CD14-positive monocyte (primary cell): ENCODE measurements around the gene ASS1. TPM values are rescaled to one million over a fixed set of nuclear protein-coding genes. Genes with fewer than 3 reads are reported as not detected.

Experiments used
- DNase-seq, 3 donors: peaks; one replicate each; pipeline ENCODE4 v3.0.0-alpha.2; 2011 to 2022
- H2AFZ ChIP-seq: 2 replicates; pipeline ENCODE4 v1.6.0; 2012; ENCODE audit warnings: mild to moderate bottlenecking, low read depth, low read length, inconsistent platforms; ENCODE audit not compliant: insufficient read depth, poor library complexity, severe bottlenecking
- H3K27ac ChIP-seq, 2 donors: 1 replicate in 1 of 2; 2 replicates in 1 of 2; pipeline ENCODE4 v1.5.1; 2012 to 2013; ENCODE audit warnings: low read length in 2 of 2, control low read depth in 1 of 2, inconsistent platforms in 1 of 2, low read depth in 1 of 2, mild to moderate bottlenecking in 1 of 2
- H3K27me3 ChIP-seq, 2 donors: one replicate each; pipeline versions ENCODE4 v1.6.0 to v1.6.1; 2011 to 2013; ENCODE audit warnings: low read length in 2 of 2; ENCODE audit not compliant: control insufficient read depth in 2 of 2, insufficient read depth in 2 of 2
- H3K36me3 ChIP-seq, 2 donors: replicated peaks in 1 of 2; 1 replicate in 1 of 2; 2 replicates in 1 of 2; pipeline versions ENCODE4 v1.5.1 to v1.6.1; 2012 to 2013; ENCODE audit warnings: low read length in 2 of 2, control low read depth in 1 of 2, inconsistent platforms in 1 of 2, mild to moderate bottlenecking in 1 of 2; ENCODE audit not compliant: insufficient read depth in 2 of 2, control insufficient read depth in 1 of 2
- H3K4me1 ChIP-seq, 2 donors: 1 replicate in 1 of 2; 2 replicates in 1 of 2; pipeline versions ENCODE4 v1.5.1 to v1.6.1; 2012 to 2013; ENCODE audit warnings: low read length in 2 of 2, control low read depth in 1 of 2, inconsistent platforms in 1 of 2, mild to moderate bottlenecking in 1 of 2, moderate library complexity in 1 of 2; ENCODE audit not compliant: insufficient read depth in 2 of 2, control insufficient read depth in 1 of 2
- H3K4me2 ChIP-seq: replicated peaks from 2 replicates; pipeline ENCODE3; 2012; ENCODE audit warnings: low read length, moderate library complexity, mild to moderate bottlenecking; ENCODE audit not compliant: poor library complexity, severe bottlenecking; ENCODE audit errors: extremely low read depth
- H3K4me3 ChIP-seq, 3 experiments: fragments of 200-600 bp in 1 of 3; sonication (generic) in 1 of 3; replicated peaks in 1 of 3; 1 replicate in 2 of 3; 2 replicates in 1 of 3; pipeline ENCODE4 v1.5.1; 2011 to 2013; ENCODE audit warnings: low read length in 3 of 3, mild to moderate bottlenecking in 3 of 3, control low read depth in 2 of 3, low read depth in 2 of 3, inconsistent platforms in 1 of 3, moderate library complexity in 1 of 3
- H3K79me2 ChIP-seq: 2 replicates; pipeline ENCODE4 v1.6.0; 2012; ENCODE audit warnings: mild to moderate bottlenecking, control low read depth, inconsistent platforms, low read length, moderate library complexity; ENCODE audit not compliant: insufficient read depth
- H3K9ac ChIP-seq: 2 replicates; pipeline ENCODE4 v1.6.0; 2017; ENCODE audit warnings: low read length, mild to moderate bottlenecking; ENCODE audit not compliant: insufficient read depth, poor library complexity, severe bottlenecking
- H3K9me3 ChIP-seq, 2 donors: replicated peaks in 1 of 2; 1 replicate in 1 of 2; 2 replicates in 1 of 2; pipeline versions ENCODE4 v1.5.1 to v1.6.1; 2012 to 2013; ENCODE audit warnings: low read length in 2 of 2, control low read depth in 1 of 2; ENCODE audit not compliant: control insufficient read depth in 1 of 2, insufficient read depth in 1 of 2
- H4K20me1 ChIP-seq: 2 replicates; pipeline ENCODE4 v1.6.0; 2012; ENCODE audit warnings: mild to moderate bottlenecking, low read length, control low read depth, moderate library complexity; ENCODE audit not compliant: insufficient read depth
- H3K27ac Mint-ChIP-seq, 7 donors: one replicate each; pipeline ENCODE4 v1.8.0; 2020; ENCODE audit warnings: mild to moderate bottlenecking in 7 of 7, mixed read lengths in 7 of 7, moderate library complexity in 6 of 7, inconsistent platforms in 2 of 7
- H3K27me3 Mint-ChIP-seq, 3 donors: one replicate each; pipeline ENCODE4 v1.8.0; 2021 to 2022; ENCODE audit warnings: low read depth in 3 of 3, mild to moderate bottlenecking in 3 of 3, mixed read lengths in 3 of 3, moderate library complexity in 3 of 3, inconsistent platforms in 1 of 3
- H3K36me3 Mint-ChIP-seq, 2 donors: one replicate each; pipeline ENCODE4 v1.8.0; 2020; ENCODE audit warnings: mixed read lengths in 2 of 2, inconsistent platforms in 1 of 2, mild to moderate bottlenecking in 1 of 2
- H3K4me1 Mint-ChIP-seq: one replicate; pipeline ENCODE4 v1.8.0; 2020; ENCODE audit warnings: mild to moderate bottlenecking, mixed read lengths
- H3K4me3 Mint-ChIP-seq, 2 donors: one replicate each; pipeline ENCODE4 v1.8.0; 2020; ENCODE audit warnings: mild to moderate bottlenecking in 2 of 2, mixed read lengths in 2 of 2, moderate library complexity in 1 of 2
- H3K9me3 Mint-ChIP-seq, 7 donors: one replicate each; pipeline ENCODE4 v1.8.0; 2020 to 2022; ENCODE audit warnings: mixed read lengths in 7 of 7, mild to moderate bottlenecking in 6 of 7, moderate library complexity in 6 of 7, inconsistent platforms in 2 of 7
- WGBS: methylation state at CpG from one replicate; pipeline ENCODE4 v1.1.5; 2013; ENCODE audit warnings: missing lambda C conversion rate; ENCODE audit not compliant: insufficient coverage; 5-methylcytosine and 5-hydroxymethylcytosine counted together
- intact Hi-C, 2 donors: fragments of 100-400 bp; cut with micrococcal nuclease; formaldehyde crosslinking; loops; one replicate each; pipeline versions ENCODE4 v1.15.0 to v1.15.1; 2023
- polyA plus RNA-seq, 3 donors: library from polyadenylated mRNA; depleted of rRNA in 1 of 3; unstranded in 2 of 3; stranded (reverse) in 1 of 3; fragments of 300-500 nt in 2 of 3; fragments of >200 nt in 1 of 3; fragmentation: Illumina TruSeq in 2 of 3; gene quantifications; 1 replicate in 2 of 3; 2 replicates in 1 of 3; pipeline ENCODE4 v1.2.3, GENCODE V29; 2012 to 2021
- TF ChIP-seq, protein P1 (sequence below): fragments of 200-600 bp; IDR thresholded peaks from one replicate; pipeline ENCODE4 v1.8.0; 2022; ENCODE audit warnings: antibody characterized with exemption, mild to moderate bottlenecking

ASS1 gene
- polyA plus RNA-seq, 3 donors, result not detected

DNA sequence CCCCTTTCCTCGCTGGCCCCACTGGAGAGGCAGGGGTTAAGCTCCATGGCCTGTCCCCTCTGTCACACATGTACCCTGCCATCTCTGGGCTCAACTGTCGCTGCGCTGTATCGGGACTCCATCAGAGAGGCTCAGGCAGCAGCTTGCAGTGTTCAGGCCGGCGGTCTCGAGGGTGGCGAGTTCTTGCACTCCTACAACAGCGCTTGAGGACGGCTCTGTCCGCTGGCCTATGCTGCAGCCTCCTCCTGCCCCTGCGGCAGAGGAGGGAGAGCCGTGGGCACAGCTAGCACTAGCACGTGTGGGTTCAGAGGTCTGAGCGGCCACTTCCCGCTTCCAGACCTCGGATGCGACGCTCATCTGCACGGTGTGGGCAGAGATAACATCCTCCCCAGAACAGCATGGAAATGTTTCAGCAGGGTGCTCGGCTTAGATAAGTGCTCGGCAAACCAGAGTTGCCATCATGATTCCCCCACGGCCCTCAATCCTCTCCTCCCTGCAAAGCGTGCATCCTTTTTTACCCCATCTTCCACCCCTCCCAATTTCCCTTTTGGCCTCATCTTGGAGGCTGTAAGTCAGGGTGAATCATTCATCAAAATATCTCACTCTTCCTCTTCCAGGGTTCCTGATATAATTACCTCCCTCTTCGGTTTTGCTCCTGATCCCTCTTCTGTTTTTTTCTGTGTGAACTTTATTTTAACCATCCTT lies 92.7 kb downstream of the ASS1 start:
- Histone ChIP-seq H3K4me3 (no peak overlapping the region), H3K9ac (no peak overlapping the region), H3K4me1 (no peaks in the 10 kb centered on the region), H2AFZ (no peak overlapping the region), H3K4me2 (no peak overlapping the region), H3K27ac (no peak overlapping the region), H3K27me3 (peaks cover 24 to 50% of the 10 kb centered on the region in 2 donors), H3K36me3 (no peaks in the 10 kb centered on the region), H3K79me2 (no peaks in the 10 kb centered on the region), H3K9me3 (no peaks in the 10 kb centered on the region), H4K20me1 (no peaks in the 10 kb centered on the region)
- Mint-ChIP-seq H3K27ac (no peak overlapping the region), H3K4me3 (peak overlapping the region in 1 of 2 donors; percentile 28), H3K36me3 (no peaks in the 10 kb centered on the region), H3K9me3 (peaks cover 0 to 3% (median 2%) of the 10 kb centered on the region in 7 donors), H3K27me3 (peaks cover 55 to 71% (median 58%) of the 10 kb centered on the region in 3 donors), H3K4me1 (peaks cover 4% of the 10 kb centered on the region)
- 4% methylated on average over 23 of the region's 25 CpGs for WGBS
- intact Hi-C loops, result no loop called here
- TF ChIP-seq, protein P1, sequence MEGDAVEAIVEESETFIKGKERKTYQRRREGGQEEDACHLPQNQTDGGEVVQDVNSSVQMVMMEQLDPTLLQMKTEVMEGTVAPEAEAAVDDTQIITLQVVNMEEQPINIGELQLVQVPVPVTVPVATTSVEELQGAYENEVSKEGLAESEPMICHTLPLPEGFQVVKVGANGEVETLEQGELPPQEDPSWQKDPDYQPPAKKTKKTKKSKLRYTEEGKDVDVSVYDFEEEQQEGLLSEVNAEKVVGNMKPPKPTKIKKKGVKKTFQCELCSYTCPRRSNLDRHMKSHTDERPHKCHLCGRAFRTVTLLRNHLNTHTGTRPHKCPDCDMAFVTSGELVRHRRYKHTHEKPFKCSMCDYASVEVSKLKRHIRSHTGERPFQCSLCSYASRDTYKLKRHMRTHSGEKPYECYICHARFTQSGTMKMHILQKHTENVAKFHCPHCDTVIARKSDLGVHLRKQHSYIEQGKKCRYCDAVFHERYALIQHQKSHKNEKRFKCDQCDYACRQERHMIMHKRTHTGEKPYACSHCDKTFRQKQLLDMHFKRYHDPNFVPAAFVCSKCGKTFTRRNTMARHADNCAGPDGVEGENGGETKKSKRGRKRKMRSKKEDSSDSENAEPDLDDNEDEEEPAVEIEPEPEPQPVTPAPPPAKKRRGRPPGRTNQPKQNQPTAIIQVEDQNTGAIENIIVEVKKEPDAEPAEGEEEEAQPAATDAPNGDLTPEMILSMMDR, result no peak
- no peak for DNase-seq

DNA sequence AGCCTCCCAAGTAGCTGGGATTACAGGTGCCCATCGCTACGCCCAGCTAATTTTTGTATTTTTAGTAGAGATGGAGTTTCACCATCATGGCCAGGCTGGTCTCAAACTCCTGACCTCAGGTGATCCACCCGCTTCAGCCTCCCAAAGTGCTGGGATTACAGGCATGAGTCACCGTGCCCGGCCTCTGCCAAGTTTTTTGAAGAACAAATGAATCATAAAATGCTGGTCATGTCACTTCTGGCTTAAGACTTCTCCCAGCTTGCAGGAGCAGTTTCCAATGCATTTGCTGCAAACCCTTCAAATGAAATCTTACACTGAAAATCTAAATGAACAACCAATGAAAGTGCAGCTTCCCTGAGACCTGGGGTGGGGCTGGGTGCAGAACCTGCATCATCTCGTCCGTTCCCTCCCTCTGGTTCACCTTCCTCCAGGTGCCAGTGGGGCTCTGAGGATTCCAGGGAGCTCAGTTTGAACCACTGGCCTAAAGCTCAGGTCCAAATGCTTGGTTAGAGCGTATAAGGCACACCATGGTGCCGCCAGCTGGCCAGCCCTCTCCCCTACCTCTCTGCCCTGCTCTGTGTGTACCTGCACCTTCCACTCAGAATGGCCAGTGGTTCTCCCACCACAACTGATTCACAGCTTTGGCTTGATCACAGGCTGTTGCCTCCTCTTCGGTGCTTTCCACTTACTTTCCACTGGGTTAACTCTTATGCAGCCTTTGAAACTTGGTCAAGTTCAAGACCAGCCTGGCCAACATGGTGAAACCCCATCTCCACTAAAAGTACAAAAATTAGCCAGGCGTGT lies 94.9 kb downstream of the ASS1 start:
- Mint-ChIP-seq H3K27me3 (peaks cover 53 to 62% (median 57%) of the 10 kb centered on the region in 3 donors), H3K36me3 (no peaks in the 10 kb centered on the region), H3K4me3 (no peak overlapping the region), H3K27ac (no peak overlapping the region), H3K9me3 (peaks cover 0 to 5% (median 2%) of the 10 kb centered on the region in 7 donors), H3K4me1 (peaks cover 4% of the 10 kb centered on the region)
- no peak overlapping the region for H2AFZ ChIP-seq
- TF ChIP-seq, protein P1, result no peak
- no peak overlapping the region for H3K4me3 ChIP-seq
- H3K9ac ChIP-seq, result no peak overlapping the region
- H3K79me2 ChIP-seq, result no peaks in the 10 kb centered on the region
- H4K20me1 ChIP-seq, result no peaks in the 10 kb centered on the region
- DNase-seq, result no peak
- H3K27ac ChIP-seq, result no peak overlapping the region
- WGBS, result 86% methylated on average over 8 of the region's 11 CpGs
- H3K27me3 ChIP-seq, result peaks cover 24 to 50% of the 10 kb centered on the region in 2 donors
- H3K36me3 ChIP-seq, result no peaks in the 10 kb centered on the region
- intact Hi-C loops, result no loop called here
- H3K9me3 ChIP-seq, result no peaks in the 10 kb centered on the region
- no peak overlapping the region for H3K4me2 ChIP-seq
- H3K4me1 ChIP-seq, result no peaks in the 10 kb centered on the region
